ENCODE measurements around the gene IFFO2. TPM values are rescaled to one million over a fixed set of nuclear protein-coding genes. Genes with fewer than 3 reads are reported as not detected.

IFFO2 gene
- total RNA-seq, 1 donor from 2014 or later: 3.7 TPM

DNA sequence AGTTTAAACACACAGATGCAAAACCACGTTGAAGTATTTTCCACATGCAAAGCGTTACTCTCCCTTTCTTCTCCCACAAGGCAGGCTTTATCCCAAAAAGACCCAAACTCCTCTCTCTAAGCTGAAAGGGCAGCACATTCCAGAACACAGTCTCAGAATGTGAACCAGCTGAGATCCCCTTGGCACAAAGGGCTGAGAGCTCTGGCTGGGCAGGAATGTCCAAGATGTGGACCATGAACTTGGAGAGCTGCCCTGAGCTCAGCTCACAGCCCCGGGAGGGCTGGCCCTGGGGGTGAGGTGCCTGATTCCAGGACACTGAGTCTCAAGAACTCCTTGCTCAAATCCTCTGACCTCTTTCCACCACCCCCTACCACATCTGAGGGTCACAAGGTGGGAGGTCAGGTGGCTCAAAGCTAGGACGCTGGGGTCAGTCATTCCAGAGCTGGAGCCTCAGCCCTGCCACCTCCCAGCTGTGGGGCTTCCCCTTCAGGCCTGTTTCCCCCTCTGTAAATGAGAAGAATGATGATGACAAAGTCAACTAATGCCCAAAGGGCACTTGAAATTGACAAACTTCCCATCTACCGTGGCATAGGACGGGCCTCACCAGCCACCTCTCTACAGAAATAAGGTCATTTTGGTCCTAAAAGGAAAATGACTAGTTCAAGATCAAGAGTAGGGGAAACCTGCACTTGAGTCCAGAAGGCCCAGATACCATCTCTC is 65.6 kb downstream of the IFFO2 start:
- Histone ChIP-seq H3K9me3 (ENCODE audit: control insufficient read depth in 3 of 3, low read length in 3 of 3) (no peaks in the 10 kb centered on the region), H3K27me3 (ENCODE audit: control insufficient read depth in 3 of 3, insufficient read depth in 3 of 3, low read length in 3 of 3) (no peaks in the 10 kb centered on the region), H3K4me3 (ENCODE audit: low read length in 3 of 3) (no peak overlapping the region), H3K4me1 (ENCODE audit: control insufficient read depth in 3 of 3, insufficient read depth in 3 of 3, low read length in 3 of 3) (peaks cover 31 to 39% (median 39%) of the 10 kb centered on the region in 3 donors), H3K27ac (ENCODE audit: low read depth, low read length) (no peak overlapping the region), H3K9ac (ENCODE audit: low read depth in 1 of 3, low read length in 3 of 3) (peak overlapping the region in 2 of 3 donors; percentile 14 to 50), H3K36me3 (ENCODE audit: control insufficient read depth in 3 of 3, insufficient read depth in 3 of 3, low read length in 3 of 3) (peaks cover 14 to 17% (median 15%) of the 10 kb centered on the region in 3 donors)

DNA sequence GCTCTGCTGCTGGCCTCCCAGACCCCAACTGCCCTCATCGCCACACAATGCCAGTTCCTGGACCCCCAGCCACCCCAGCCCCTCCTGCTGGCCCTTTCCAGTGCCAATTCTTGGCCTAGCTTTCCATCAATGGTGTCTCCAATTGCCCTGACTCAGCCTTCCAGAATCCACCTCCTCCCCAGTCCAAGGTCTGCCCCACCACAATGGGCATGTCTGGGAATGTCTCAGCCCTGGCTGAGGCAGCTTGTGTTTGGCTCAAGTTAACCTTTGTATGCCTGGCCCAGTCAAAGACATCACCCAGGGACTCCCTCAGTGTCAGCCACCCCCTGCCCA is 70.5 kb downstream of the IFFO2 start:
- Histone ChIP-seq H3K4me1 (ENCODE audit: control insufficient read depth in 3 of 3, insufficient read depth in 3 of 3, low read length in 3 of 3) (peaks cover 43 to 51% (median 50%) of the 10 kb centered on the region in 3 donors), H3K9ac (ENCODE audit: low read depth in 1 of 3, low read length in 3 of 3) (peak overlapping the region in 1 of 3 donors; percentile 32), H3K9me3 (ENCODE audit: control insufficient read depth in 3 of 3, low read length in 3 of 3) (no peaks in the 10 kb centered on the region), H3K4me3 (ENCODE audit: low read length in 3 of 3) (peak overlapping the region in 1 of 3 donors; percentile 13), H3K27ac (ENCODE audit: low read depth, low read length) (peak overlapping the region; percentile 69), H3K36me3 (ENCODE audit: control insufficient read depth in 3 of 3, insufficient read depth in 3 of 3, low read length in 3 of 3) (peaks cover 24 to 42% (median 32%) of the 10 kb centered on the region in 3 donors), H3K27me3 (ENCODE audit: control insufficient read depth in 3 of 3, insufficient read depth in 3 of 3, low read length in 3 of 3) (no peaks in the 10 kb centered on the region)

DNA sequence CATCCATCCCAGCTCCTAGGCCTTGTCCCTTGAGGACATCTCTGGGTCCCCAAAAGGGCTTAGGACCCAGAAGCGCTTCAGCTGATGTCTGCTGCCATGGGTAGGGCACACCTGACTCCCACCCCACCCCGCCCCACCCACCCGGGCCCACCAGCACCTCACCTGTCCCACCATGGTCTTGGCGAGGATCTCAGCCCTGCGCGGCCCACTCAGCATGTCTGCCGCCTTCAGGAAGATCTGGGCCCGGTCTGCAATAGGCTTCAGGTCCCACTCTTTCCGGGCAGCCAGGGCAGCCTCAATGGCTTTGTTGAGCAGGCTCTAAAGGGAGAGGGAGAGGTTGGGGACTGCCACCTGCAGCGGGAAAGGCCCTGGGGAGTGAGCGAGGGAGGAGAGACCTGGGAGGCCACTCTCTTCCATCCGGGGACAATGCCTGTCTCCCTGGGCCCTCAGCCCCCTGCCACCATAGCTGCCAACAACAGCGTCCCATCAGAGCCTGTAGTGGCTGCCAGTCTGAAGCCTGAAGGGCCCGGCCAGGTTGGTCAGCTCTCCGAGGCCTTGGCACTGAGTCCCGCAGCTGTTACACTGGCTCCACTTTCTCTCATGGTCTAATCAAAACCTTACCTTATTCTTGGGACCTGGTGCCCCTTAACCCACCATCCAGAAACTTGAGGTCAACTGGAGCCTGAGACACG is 71.0 kb downstream of the IFFO2 start:
- Histone ChIP-seq H3K9me3 (ENCODE audit: control insufficient read depth in 3 of 3, low read length in 3 of 3) (no peaks in the 10 kb centered on the region), H3K27me3 (ENCODE audit: control insufficient read depth in 3 of 3, insufficient read depth in 3 of 3, low read length in 3 of 3) (no peaks in the 10 kb centered on the region), H3K4me3 (ENCODE audit: low read length in 3 of 3) (no peak overlapping the region), H3K36me3 (ENCODE audit: control insufficient read depth in 3 of 3, insufficient read depth in 3 of 3, low read length in 3 of 3) (peaks cover 26 to 47% (median 35%) of the 10 kb centered on the region in 3 donors), H3K27ac (ENCODE audit: low read depth, low read length) (peak overlapping the region; percentile 69), H3K4me1 (ENCODE audit: control insufficient read depth in 3 of 3, insufficient read depth in 3 of 3, low read length in 3 of 3) (peaks cover 37 to 46% (median 45%) of the 10 kb centered on the region in 3 donors), H3K9ac (ENCODE audit: low read depth in 1 of 3, low read length in 3 of 3) (no peak overlapping the region)

DNA sequence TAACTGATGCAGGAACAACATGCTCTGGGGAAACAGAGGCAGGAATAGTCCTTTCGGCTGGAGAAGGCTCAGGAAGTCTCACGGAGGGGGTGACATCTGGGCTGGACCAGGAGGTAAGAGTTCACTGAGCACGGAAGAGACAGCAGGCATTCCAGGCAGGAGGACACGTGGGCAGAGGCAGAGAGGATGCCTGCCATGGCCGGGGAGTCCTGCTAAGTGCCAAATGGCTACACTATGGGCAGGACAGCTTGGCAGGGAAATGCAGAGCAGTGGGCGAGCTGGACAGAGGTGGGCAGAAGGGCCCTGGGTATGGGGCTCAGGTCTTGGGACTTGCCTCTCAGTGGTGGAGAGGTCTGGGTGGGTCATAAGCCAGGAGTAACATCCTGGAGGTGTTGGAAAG is 71.7 kb downstream of the IFFO2 start:
- Histone ChIP-seq H3K9ac (ENCODE audit: low read depth in 1 of 3, low read length in 3 of 3) (peak overlapping the region in 1 of 3 donors; percentile 8), H3K36me3 (ENCODE audit: control insufficient read depth in 3 of 3, insufficient read depth in 3 of 3, low read length in 3 of 3) (peaks cover 26 to 49% (median 35%) of the 10 kb centered on the region in 3 donors), H3K4me3 (ENCODE audit: low read length in 3 of 3) (no peak overlapping the region), H3K27me3 (ENCODE audit: control insufficient read depth in 3 of 3, insufficient read depth in 3 of 3, low read length in 3 of 3) (no peaks in the 10 kb centered on the region), H3K4me1 (ENCODE audit: control insufficient read depth in 3 of 3, insufficient read depth in 3 of 3, low read length in 3 of 3) (peaks cover 35 to 44% (median 44%) of the 10 kb centered on the region in 3 donors), H3K9me3 (ENCODE audit: control insufficient read depth in 3 of 3, low read length in 3 of 3) (no peaks in the 10 kb centered on the region), H3K27ac (ENCODE audit: low read depth, low read length) (no peak overlapping the region)

DNA sequence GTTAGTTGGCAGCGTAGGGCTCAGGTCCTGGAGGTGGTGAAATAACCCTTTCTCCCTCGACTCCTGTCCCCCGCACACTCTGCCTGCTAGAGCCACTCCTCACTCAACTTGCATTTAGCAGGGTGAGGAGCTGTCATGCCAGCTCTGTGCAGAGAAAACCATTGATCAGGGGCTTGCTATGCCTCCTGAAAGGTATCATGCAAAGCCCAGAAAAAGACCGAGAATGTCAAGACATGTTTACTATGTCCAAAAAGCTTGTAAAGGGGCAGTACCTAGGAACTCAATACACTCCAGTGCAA is 72.1 kb downstream of the IFFO2 start:
- Histone ChIP-seq H3K4me3 (ENCODE audit: low read length in 3 of 3) (no peak overlapping the region), H3K9ac (ENCODE audit: low read depth in 1 of 3, low read length in 3 of 3) (peak overlapping the region in 1 of 3 donors; percentile 54), H3K27me3 (ENCODE audit: control insufficient read depth in 3 of 3, insufficient read depth in 3 of 3, low read length in 3 of 3) (no peaks in the 10 kb centered on the region), H3K27ac (ENCODE audit: low read depth, low read length) (no peak overlapping the region), H3K9me3 (ENCODE audit: control insufficient read depth in 3 of 3, low read length in 3 of 3) (no peaks in the 10 kb centered on the region), H3K36me3 (ENCODE audit: control insufficient read depth in 3 of 3, insufficient read depth in 3 of 3, low read length in 3 of 3) (peaks cover 26 to 49% (median 35%) of the 10 kb centered on the region in 3 donors), H3K4me1 (ENCODE audit: control insufficient read depth in 3 of 3, insufficient read depth in 3 of 3, low read length in 3 of 3) (peaks cover 35 to 44% (median 44%) of the 10 kb centered on the region in 3 donors)

DNA sequence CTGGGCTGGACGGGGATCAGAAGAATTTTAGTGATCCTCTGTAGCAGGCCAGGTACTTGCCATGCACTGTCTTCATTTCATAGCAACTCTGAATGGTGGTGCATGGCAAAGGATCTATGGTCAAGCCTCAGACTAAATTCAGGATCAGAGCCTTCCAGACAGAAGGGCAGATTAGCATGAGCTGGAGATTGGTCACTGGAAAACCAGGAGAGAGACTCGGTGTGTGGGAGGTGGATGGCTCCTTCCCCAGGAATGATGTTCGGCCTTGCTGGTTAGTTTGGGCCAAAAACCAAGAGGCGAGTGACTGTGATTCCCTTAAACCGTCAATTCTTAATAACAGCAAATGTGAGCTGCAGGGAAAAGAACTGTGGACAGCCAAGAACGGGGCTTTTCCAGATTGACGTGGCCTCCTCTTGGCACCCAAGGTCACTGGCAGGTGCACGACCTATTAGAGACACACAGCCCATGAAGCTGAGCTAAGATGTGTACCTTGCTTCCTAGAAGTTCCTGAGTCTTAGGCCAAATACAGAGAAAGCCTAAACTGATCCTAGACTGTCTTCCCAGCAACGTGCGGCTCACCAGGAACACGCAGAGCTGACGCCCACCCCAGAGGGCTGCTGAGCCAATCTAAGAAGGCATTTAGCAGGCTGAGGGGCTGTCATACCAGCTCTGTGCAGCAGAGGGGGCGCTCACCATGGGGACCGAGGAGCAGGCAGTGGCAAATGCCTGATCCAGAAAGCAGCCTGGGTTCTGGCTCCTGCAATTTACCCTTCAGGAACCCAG is 72.6 kb downstream of the IFFO2 start:
- Histone ChIP-seq H3K4me3 (ENCODE audit: low read length in 3 of 3) (no peak overlapping the region), H3K9me3 (ENCODE audit: control insufficient read depth in 3 of 3, low read length in 3 of 3) (no peaks in the 10 kb centered on the region), H3K4me1 (ENCODE audit: control insufficient read depth in 3 of 3, insufficient read depth in 3 of 3, low read length in 3 of 3) (peaks cover 35 to 44% (median 44%) of the 10 kb centered on the region in 3 donors), H3K9ac (ENCODE audit: low read depth in 1 of 3, low read length in 3 of 3) (peak overlapping the region in 1 of 3 donors; percentile 54), H3K27ac (ENCODE audit: low read depth, low read length) (no peak overlapping the region), H3K36me3 (ENCODE audit: control insufficient read depth in 3 of 3, insufficient read depth in 3 of 3, low read length in 3 of 3) (peaks cover 22 to 46% (median 38%) of the 10 kb centered on the region in 3 donors), H3K27me3 (ENCODE audit: control insufficient read depth in 3 of 3, insufficient read depth in 3 of 3, low read length in 3 of 3) (no peaks in the 10 kb centered on the region)

DNA sequence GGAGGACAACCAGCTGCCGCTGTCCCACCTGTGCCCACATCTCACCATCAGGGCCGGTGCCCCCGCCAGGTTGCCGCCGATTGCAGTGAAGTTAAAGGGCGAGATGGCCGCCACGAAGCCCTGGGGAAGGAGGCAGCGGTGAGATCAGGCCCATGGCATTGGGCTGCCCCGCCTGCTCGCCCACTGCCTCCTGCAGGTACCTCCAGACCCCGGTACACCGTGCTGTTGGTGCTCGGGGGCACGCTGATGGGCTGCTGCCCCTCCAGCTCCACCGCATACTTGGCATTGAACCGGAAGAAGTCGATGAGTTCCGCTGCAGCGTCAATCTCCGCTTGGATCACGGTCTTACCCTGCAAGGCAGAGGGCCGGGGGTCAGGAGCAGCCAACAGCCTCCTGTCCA is 73.4 kb downstream of the IFFO2 start:
- H3K9ac ChIP-seq (ENCODE audit: low read depth in 1 of 3, low read length in 3 of 3): peak overlapping the region in 1 of 3 donors; percentile 40
- H3K4me1 ChIP-seq (ENCODE audit: control insufficient read depth in 3 of 3, insufficient read depth in 3 of 3, low read length in 3 of 3): peaks cover 35 to 44% (median 44%) of the 10 kb centered on the region in 3 donors
- peaks cover 14 to 40% (median 32%) of the 10 kb centered on the region in 3 donors for H3K36me3 ChIP-seq (ENCODE audit: control insufficient read depth in 3 of 3, insufficient read depth in 3 of 3, low read length in 3 of 3)
- no peak overlapping the region for H3K27ac ChIP-seq (ENCODE audit: low read depth, low read length)
- no peak overlapping the region for H3K4me3 ChIP-seq (ENCODE audit: low read length in 3 of 3)
- H3K27me3 ChIP-seq (ENCODE audit: control insufficient read depth in 3 of 3, insufficient read depth in 3 of 3, low read length in 3 of 3): no peaks in the 10 kb centered on the region
- H3K9me3 ChIP-seq (ENCODE audit: control insufficient read depth in 3 of 3, low read length in 3 of 3): no peaks in the 10 kb centered on the region

DNA sequence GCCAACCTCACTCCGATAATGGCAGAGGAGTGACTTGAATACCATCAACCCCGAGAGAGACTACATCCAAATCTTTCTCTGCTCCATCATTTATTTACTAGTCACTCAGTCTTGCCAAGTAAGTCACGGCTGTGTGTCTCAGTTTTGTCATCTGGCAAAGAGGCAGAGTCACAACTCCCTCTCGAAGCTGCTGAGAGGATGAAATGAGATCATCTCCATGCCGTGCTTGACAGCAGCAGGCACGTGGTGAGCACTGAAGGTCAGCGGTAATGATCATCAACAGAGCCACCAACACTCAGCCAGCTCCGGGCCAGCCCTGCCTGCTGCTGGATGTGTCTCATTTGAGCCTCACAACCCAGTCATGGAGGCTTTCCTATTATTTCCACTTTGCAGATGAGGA is 74.0 kb downstream of the IFFO2 start:
- Histone ChIP-seq H3K36me3 (ENCODE audit: control insufficient read depth in 3 of 3, insufficient read depth in 3 of 3, low read length in 3 of 3) (peaks cover 12 to 34% (median 28%) of the 10 kb centered on the region in 3 donors), H3K9ac (ENCODE audit: low read depth in 1 of 3, low read length in 3 of 3) (peak overlapping the region in 1 of 3 donors; percentile 40), H3K9me3 (ENCODE audit: control insufficient read depth in 3 of 3, low read length in 3 of 3) (no peaks in the 10 kb centered on the region), H3K27me3 (ENCODE audit: control insufficient read depth in 3 of 3, insufficient read depth in 3 of 3, low read length in 3 of 3) (no peaks in the 10 kb centered on the region), H3K4me3 (ENCODE audit: low read length in 3 of 3) (no peak overlapping the region), H3K27ac (ENCODE audit: low read depth, low read length) (no peak overlapping the region), H3K4me1 (ENCODE audit: control insufficient read depth in 3 of 3, insufficient read depth in 3 of 3, low read length in 3 of 3) (peaks cover 35 to 44% (median 44%) of the 10 kb centered on the region in 3 donors)

DNA sequence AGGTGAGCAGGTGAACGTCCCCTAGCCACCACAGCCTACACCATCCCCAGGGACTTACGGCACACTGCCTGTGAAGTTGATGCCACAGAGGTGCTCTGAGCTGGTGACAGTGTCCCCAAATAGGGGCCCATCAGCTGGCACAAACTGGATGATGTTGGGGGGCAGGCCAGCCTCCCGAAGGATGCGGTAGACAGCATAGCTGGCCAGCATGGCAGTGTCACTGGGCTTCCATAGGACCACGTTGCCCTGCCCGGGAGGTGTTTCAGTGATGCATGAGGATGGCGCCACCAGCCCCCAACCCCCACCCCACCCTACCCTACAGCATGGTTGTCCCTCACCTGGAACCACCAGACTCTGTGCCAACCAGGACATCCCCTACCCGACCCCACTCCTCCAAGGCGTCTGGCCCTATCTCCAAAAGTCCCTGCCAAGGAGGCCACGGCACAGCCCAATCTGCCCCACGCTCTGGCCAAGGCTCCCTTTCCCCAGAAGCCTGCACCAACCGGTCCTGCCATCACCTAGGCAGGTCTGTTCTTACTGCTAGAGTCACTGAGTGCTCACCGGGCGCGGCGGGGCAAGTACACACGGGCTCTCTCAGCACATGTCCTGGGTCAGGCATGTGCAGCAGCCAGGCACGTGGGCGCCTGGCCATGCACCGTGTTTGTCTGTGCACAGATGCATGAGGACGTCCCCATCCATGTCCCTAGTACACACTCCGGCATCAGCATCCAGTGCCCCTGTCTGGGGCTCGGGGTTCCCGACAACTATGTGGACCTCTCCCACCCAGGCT is 74.6 kb downstream of the IFFO2 start:
- Histone ChIP-seq H3K27me3 (ENCODE audit: control insufficient read depth in 3 of 3, insufficient read depth in 3 of 3, low read length in 3 of 3) (no peaks in the 10 kb centered on the region), H3K4me1 (ENCODE audit: control insufficient read depth in 3 of 3, insufficient read depth in 3 of 3, low read length in 3 of 3) (peaks cover 35 to 44% (median 44%) of the 10 kb centered on the region in 3 donors), H3K9me3 (ENCODE audit: control insufficient read depth in 3 of 3, low read length in 3 of 3) (no peaks in the 10 kb centered on the region), H3K9ac (ENCODE audit: low read depth in 1 of 3, low read length in 3 of 3) (peak overlapping the region in 1 of 3 donors; percentile 40), H3K36me3 (ENCODE audit: control insufficient read depth in 3 of 3, insufficient read depth in 3 of 3, low read length in 3 of 3) (peaks cover 11 to 36% (median 30%) of the 10 kb centered on the region in 3 donors), H3K4me3 (ENCODE audit: low read length in 3 of 3) (no peak overlapping the region), H3K27ac (ENCODE audit: low read depth, low read length) (no peak overlapping the region)

Measured in skeletal muscle tissue (tissue), 4 donors.